Tibial nerve (tissue), 4 donors: ENCODE measurements around the gene CCDC14.

Source experiments
- EP300 ChIP-seq, 2 donors: sonication (generic); formaldehyde crosslinking; IDR thresholded peaks; one replicate each; pipeline ENCODE4 v1.6.1; 2017; ENCODE audit warnings: antibody characterized with exemption in 2 of 2, mild to moderate bottlenecking in 1 of 2
- TF ChIP-seq, protein P1 (sequence below), 5 experiments: fragments of 200-600 bp in 3 of 5; fragments of 450-650 bp in 2 of 5; sonication (generic) in 3 of 5; IDR thresholded peaks; one replicate each; pipeline ENCODE4 v1.5.1; 2016 to 2019; ENCODE audit warnings: antibody characterized with exemption in 5 of 5, mild to moderate bottlenecking in 3 of 5, moderate library complexity in 2 of 5

DNA sequence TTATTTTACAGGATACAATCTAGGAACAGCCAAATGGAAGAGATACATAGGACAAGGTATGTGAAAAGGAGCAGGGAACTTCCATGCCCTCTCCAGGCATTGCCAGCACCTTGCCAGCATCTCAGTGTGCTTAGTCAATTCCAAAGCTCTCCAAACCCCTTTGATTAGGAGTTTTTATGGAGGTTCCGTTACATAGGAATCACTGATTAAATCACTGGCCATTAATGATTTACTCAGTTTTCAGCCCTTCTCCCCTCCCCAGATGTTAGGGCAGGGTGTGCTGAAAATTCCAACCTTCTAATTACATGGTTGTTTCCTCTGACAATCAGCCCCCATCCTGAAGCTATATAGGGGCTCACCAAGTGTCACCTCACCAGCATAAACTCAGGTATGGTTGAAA, 88.4 kb downstream of the CCDC14 start:
- TF ChIP-seq, protein P1, sequence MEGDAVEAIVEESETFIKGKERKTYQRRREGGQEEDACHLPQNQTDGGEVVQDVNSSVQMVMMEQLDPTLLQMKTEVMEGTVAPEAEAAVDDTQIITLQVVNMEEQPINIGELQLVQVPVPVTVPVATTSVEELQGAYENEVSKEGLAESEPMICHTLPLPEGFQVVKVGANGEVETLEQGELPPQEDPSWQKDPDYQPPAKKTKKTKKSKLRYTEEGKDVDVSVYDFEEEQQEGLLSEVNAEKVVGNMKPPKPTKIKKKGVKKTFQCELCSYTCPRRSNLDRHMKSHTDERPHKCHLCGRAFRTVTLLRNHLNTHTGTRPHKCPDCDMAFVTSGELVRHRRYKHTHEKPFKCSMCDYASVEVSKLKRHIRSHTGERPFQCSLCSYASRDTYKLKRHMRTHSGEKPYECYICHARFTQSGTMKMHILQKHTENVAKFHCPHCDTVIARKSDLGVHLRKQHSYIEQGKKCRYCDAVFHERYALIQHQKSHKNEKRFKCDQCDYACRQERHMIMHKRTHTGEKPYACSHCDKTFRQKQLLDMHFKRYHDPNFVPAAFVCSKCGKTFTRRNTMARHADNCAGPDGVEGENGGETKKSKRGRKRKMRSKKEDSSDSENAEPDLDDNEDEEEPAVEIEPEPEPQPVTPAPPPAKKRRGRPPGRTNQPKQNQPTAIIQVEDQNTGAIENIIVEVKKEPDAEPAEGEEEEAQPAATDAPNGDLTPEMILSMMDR (IDR thresholded peaks at IDR 0.05): no peak
- TF ChIP-seq EP300 (IDR thresholded peaks at IDR 0.05): no peak
